HepG2 (cell line): ENCODE data around the gene PPP1R15B. TPM values are rescaled to one million over a fixed set of nuclear protein-coding genes. Genes with fewer than 3 reads are reported as not detected.

ENCODE experiments used
- BHLHE40 ChIP-seq: IDR thresholded peaks from 2 replicates; pipeline ENCODE4 v1.6.1; 2011; ENCODE audit warnings: low read length, improper control_type of control experiment
- REL ChIP-seq: sonication (generic); formaldehyde crosslinking; conservative IDR thresholded peaks from 2 replicates; pipeline ENCODE4 v1.8.0; 2022; ENCODE audit warnings: mild to moderate bottlenecking, missing genetic modification reagents, moderate library complexity
- SNAPC4 ChIP-seq: sonication (generic); formaldehyde crosslinking; IDR thresholded peaks from 2 replicates; pipeline ENCODE4 v1.4.0; 2020; ENCODE audit warnings: mild to moderate bottlenecking, missing genetic modification reagents
- SPEN ChIP-seq: sonication (generic); formaldehyde crosslinking; IDR thresholded peaks from 2 replicates; pipeline ENCODE4 v1.5.1; 2020; ENCODE audit warnings: low read depth, mild to moderate bottlenecking, missing genetic modification reagents
- SRSF4 ChIP-seq: fragments of 200-400 bp; formaldehyde crosslinking; IDR thresholded peaks from one replicate; pipeline ENCODE4 v1.6.1; 2018; ENCODE audit warnings: mild to moderate bottlenecking, low read depth, low read length, moderate library complexity; ENCODE audit not compliant: poor library complexity, severe bottlenecking
- STAG1 ChIP-seq: sonication (generic); formaldehyde crosslinking; IDR thresholded peaks from 2 replicates; pipeline ENCODE4 v1.4.0; 2020; ENCODE audit warnings: missing genetic modification reagents
- ZBTB4 ChIP-seq: sonication (generic); formaldehyde crosslinking; IDR thresholded peaks from 2 replicates; pipeline ENCODE4 v1.4.0; 2020; ENCODE audit warnings: missing genetic modification reagents, mild to moderate bottlenecking, borderline replicate concordance
- ZNF614 ChIP-seq: IDR thresholded peaks from 2 replicates; pipeline ENCODE4 v1.6.1; 2018; ENCODE audit warnings: missing biosample characterization, missing genetic modification reagents, inconsistent platforms, borderline replicate concordance
- ZNF687 ChIP-seq: sonication (generic); formaldehyde crosslinking; IDR thresholded peaks from 2 replicates; pipeline ENCODE4 v1.5.1; 2020; ENCODE audit warnings: mild to moderate bottlenecking, missing genetic modification reagents, moderate library complexity
- ZNF770 ChIP-seq: sonication (generic); formaldehyde crosslinking; IDR thresholded peaks from 2 replicates; pipeline ENCODE4 v1.5.0; 2020; ENCODE audit warnings: mild to moderate bottlenecking, missing genetic modification reagents
- ZNF782 ChIP-seq: sonication (generic); formaldehyde crosslinking; IDR thresholded peaks from 2 replicates; pipeline ENCODE4 v1.4.0; 2020; ENCODE audit warnings: missing genetic modification reagents, mild to moderate bottlenecking, borderline replicate concordance
- ZSCAN29 ChIP-seq: sonication (generic); formaldehyde crosslinking; conservative IDR thresholded peaks from 2 replicates; pipeline ENCODE4 v1.4.0; 2020; ENCODE audit warnings: mild to moderate bottlenecking, missing genetic modification reagents
- polyA plus RNA-seq, 8 experiments: library from polyadenylated mRNA; depleted of rRNA in 3 of 8; stranded (reverse) in 7 of 8; unstranded in 1 of 8; fragments of >200 nt; fragmentation: Illumina TruSeq in 4 of 8; extraction: Trizol in 4 of 8; gene quantifications; 2 replicates each; pipeline versions ENCODE4 v1.2.1 to v1.2.3, GENCODE V29; 2011 to 2016; ENCODE audit warnings: low read depth in 4 of 8, missing spikeins in 1 of 8, mixed read lengths in 1 of 8; ENCODE audit not compliant: insufficient read depth in 1 of 8
- total RNA-seq, 5 experiments: library from RNA; depleted of rRNA; stranded (reverse); fragments of >200 nt; fragmentation: Illumina TruSeq; extraction: Trizol; gene quantifications; 2 replicates each; pipeline ENCODE4 v1.2.3, GENCODE V29; 2016; ENCODE audit warnings: low read depth in 1 of 5

PPP1R15B gene
- total and polyA plus RNA-seq, 2 of the 13 experiments (the other 11 are each of a cell fraction or from before 2014, with no cell fraction given), result 13.4 to 23.8 TPM

- peak; percentile 52; the same call in 1 of the 2 replicates for TF ChIP-seq ZNF687 (CRISPR knock-in tag)
- TF ChIP-seq SRSF4, result no peak
- TF ChIP-seq STAG1 (CRISPR knock-in tag), result peak; percentile 96
- TF ChIP-seq ZSCAN29 (CRISPR knock-in tag), result no peak
- peak; percentile 50; the same call in 1 of the 2 replicates for TF ChIP-seq ZNF614 (CRISPR knock-in tag)
- peak; percentile 31; the same call in 1 of the 2 replicates for TF ChIP-seq BHLHE40
- TF ChIP-seq REL (CRISPR knock-in tag), result no peak
- TF ChIP-seq SNAPC4 (CRISPR knock-in tag), result no peak
- peak; percentile 37; the same call in 1 of the 2 replicates for TF ChIP-seq SPEN (CRISPR knock-in tag)
- TF ChIP-seq ZBTB4 (CRISPR knock-in tag), result 0 out of 2 replicates have a peak, but pooled peaks have one; percentile 47
- TF ChIP-seq ZNF782 (CRISPR knock-in tag), result no peak
- TF ChIP-seq ZNF770 (CRISPR knock-in tag), result no peak
Observed at GRCh38 chr1:204363335-204364114, 48.1 kb downstream of the PPP1R15B start (continued).
